Thoracic aorta (tissue), 2 donors: Measurements from ENCODE around the gene TEDC1. TPM values are rescaled to one million over a fixed set of nuclear protein-coding genes. Genes with fewer than 3 reads are reported as not detected.

Experiments used
- ATAC-seq: fragments of 150-250 bp; one replicate; pipeline ENCODE4 v1.8.0; 2017; ENCODE audit warnings: low read depth; ENCODE audit not compliant: insufficient number of reproducible peaks, low FRiP score
- DNase-seq: peaks from one replicate; pipeline ENCODE4 v3.0.0-alpha.2; 2020; ENCODE audit warnings: low spot score
- H3K27ac ChIP-seq, 2 donors: fragments of 200-600 bp; sonication (generic); 1 replicate in 1 of 2; 2 replicates in 1 of 2; pipeline ENCODE4 v1.5.1; 2016; ENCODE audit warnings: mild to moderate bottlenecking in 2 of 2, moderate library complexity in 2 of 2
- H3K27me3 ChIP-seq: fragments of 200-600 bp; sonication (generic); replicated peaks from 2 replicates; pipeline ENCODE4 v1.6.0; 2016; ENCODE audit warnings: mild to moderate bottlenecking; ENCODE audit not compliant: insufficient read depth
- H3K36me3 ChIP-seq: fragments of 200-600 bp; sonication (generic); one replicate; pipeline ENCODE4 v1.5.1; 2016
- H3K4me1 ChIP-seq, 2 donors: fragments of 200-600 bp; sonication (generic); 1 replicate in 1 of 2; 2 replicates in 1 of 2; pipeline versions ENCODE4 v1.5.1 to v1.6.0; 2016; ENCODE audit warnings: low read depth in 2 of 2, mild to moderate bottlenecking in 1 of 2; ENCODE audit not compliant: control insufficient read depth in 1 of 2
- H3K4me3 ChIP-seq: fragments of 200-600 bp; sonication (generic); 2 replicates; pipeline ENCODE4 v1.5.1; 2016; ENCODE audit warnings: mild to moderate bottlenecking
- H3K9me3 ChIP-seq: fragments of 200-600 bp; sonication (generic); 2 replicates; pipeline ENCODE4 v1.5.1; 2016
- total RNA-seq, 2 donors: library from RNA; depleted of rRNA; stranded (reverse); fragments of >200 nt; gene quantifications; one replicate each; pipeline versions ENCODE4 v1.1.0 to v1.2.3, GENCODE V29; 2016
- TF ChIP-seq, protein P1 (sequence below): fragments of 200-600 bp; sonication (generic); IDR thresholded peaks from one replicate; pipeline ENCODE4 v1.5.1; 2019; ENCODE audit warnings: antibody characterized with exemption

The TEDC1 gene
- total RNA-seq, 2 donors from 2014 or later = 7.8 to 42.1 TPM

DNA sequence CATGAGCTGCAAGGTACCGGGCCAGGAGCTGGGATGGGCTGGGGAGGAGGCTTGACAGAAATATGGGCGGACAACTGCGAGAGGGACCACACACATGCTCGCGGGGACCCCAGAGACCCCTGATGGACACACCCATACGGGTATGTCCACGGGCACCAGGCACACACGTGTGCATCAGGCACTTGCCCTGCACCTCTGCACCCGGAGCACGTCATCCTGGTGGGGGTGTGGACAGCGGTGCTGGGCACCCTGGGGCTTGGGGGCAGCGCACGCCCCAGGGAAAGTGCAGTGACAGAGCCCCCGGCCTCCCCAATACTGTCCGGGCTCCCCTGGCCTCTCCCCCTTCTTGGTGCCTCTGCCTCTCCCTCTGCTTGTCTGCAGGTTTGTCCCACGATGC lies 6.1 kb upstream of the TEDC1 start:
- Histone ChIP-seq H3K4me1 (peaks cover 42 to 97% of the 10 kb centered on the region in 2 donors), H3K9me3 (no peaks in the 10 kb centered on the region), H3K4me3 (no peak overlapping the region), H3K27ac (peak overlapping the region in 1 of 2 donors; percentile 100), H3K36me3 (no peaks in the 10 kb centered on the region), H3K27me3 (no peaks in the 10 kb centered on the region)
- TF ChIP-seq, protein P1, sequence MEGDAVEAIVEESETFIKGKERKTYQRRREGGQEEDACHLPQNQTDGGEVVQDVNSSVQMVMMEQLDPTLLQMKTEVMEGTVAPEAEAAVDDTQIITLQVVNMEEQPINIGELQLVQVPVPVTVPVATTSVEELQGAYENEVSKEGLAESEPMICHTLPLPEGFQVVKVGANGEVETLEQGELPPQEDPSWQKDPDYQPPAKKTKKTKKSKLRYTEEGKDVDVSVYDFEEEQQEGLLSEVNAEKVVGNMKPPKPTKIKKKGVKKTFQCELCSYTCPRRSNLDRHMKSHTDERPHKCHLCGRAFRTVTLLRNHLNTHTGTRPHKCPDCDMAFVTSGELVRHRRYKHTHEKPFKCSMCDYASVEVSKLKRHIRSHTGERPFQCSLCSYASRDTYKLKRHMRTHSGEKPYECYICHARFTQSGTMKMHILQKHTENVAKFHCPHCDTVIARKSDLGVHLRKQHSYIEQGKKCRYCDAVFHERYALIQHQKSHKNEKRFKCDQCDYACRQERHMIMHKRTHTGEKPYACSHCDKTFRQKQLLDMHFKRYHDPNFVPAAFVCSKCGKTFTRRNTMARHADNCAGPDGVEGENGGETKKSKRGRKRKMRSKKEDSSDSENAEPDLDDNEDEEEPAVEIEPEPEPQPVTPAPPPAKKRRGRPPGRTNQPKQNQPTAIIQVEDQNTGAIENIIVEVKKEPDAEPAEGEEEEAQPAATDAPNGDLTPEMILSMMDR = no peak
- no peak for DNase-seq
- no peak for ATAC-seq

DNA sequence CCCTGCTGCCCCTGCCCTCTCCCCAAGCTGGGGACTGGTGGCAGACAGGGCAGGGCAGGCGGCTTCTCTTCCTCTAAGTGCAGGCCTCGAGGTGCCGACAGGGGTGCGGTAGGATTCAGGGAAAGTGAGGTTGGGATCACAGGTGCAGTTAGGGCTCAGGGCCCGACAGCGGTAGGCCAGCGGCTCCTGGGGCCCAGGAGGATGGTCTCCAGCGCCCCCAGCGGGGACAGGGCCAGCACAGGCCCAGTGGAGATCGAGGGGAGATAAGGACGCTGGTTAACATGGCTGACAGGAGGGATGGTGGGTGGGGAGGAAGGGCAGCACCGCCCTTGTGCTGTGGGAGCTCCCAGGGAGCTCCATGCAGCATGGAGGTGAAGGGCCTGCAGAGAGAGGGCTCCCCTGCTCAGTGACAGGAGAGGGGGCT lies 5.3 kb upstream of the TEDC1 start:
- TF ChIP-seq, protein P1 = no peak
- no peak for ATAC-seq
- DNase-seq = no peak
- H3K27ac ChIP-seq = peak overlapping the region; percentile 74 to 100
- H3K4me1 ChIP-seq = peaks cover 42 to 92% of the 10 kb centered on the region in 2 donors
- no peaks in the 10 kb centered on the region for H3K36me3 ChIP-seq
- no peaks in the 10 kb centered on the region for H3K27me3 ChIP-seq
- no peak overlapping the region for H3K4me3 ChIP-seq
- H3K9me3 ChIP-seq = no peaks in the 10 kb centered on the region

DNA sequence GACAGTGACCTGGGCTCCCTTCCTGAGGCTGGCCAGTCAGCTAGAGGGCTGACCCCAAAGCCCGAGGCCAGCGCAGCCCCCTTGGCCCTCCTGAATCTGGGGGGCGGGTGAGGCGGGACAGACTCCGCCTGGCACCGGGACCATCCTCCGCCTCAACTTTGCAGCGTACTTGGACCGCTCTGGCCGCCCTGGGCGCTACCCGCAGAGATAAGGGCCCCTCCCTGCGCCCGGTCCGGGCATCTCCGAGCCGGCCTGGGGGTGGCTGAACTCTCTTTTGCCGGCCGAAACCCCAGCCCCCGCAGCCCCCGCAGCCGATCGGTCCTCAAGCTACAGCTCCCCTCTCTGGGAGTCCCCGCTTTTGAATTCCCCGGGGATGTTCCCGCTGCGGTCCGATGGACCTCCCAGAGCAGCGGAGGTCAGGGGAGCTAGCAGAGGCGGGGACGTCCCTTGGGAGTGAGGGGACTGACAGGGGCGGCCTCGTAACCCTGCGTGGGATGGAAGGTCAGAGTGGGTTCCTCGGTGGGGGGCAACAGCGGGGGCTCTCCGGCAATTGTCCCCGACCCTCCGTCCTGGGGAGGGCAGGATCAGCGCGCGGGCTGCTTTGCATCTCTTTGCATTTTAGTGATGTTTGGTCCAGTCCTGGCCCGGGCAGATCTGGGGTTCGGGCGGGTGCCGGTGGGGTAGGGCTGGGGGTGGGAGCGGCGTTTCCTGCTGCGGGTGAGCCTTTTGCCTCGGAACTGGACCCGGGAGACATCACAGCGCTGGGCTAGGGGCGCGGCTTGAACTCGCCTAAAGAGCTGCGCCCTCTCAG lies 4.7 kb upstream of the TEDC1 start, which contains the start of gene CRIP1:
Gene CRIP1, plus strand, starts transcription at position 724 of the 811 bp plus-strand sequence. CDS start 374 bp downstream, outside the sequence.
- Histone ChIP-seq H3K36me3 (no peaks in the 10 kb centered on the region), H3K27ac (peak within 1 kb of the TSS; percentile 74 to 100), H3K4me1 (peaks cover 38 to 86% of the 10 kb centered on the region in 2 donors), H3K27me3 (no peaks in the 10 kb centered on the region), H3K9me3 (no peaks in the 10 kb centered on the region), H3K4me3 (peak within 1 kb of the TSS; percentile 82)
- TF ChIP-seq, protein P1 = no peak
- ATAC-seq (no peak), DNase-seq (no peak)

DNA sequence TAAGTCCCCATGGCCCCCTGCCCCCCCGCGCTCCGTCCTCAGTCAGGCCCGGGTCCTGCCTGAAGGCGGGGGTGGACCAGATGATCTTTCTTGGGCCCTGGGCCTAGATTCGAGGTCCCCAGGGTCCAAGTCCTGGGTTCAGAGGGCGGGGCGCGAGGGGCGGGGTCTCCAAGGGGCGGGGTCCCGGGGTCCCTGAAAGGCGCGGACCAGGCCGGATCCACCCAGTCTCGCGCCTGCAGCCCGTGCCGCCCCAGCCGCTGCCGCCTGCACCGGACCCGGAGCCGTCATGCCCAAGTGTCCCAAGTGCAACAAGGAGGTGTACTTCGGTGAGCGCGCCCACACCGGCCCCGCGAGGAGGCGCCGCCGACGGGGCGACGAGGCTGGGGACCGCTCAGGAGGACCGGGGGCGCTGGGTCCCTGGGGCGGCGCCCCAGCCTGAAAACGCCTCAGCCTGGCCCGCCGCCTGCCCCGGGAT lies 4.0 kb upstream of the TEDC1 start:
- Histone ChIP-seq H3K9me3 (no peaks in the 10 kb centered on the region), H3K4me3 (peak overlapping the region; percentile 82), H3K27me3 (no peaks in the 10 kb centered on the region), H3K27ac (peak overlapping the region; percentile 74 to 100), H3K36me3 (no peaks in the 10 kb centered on the region), H3K4me1 (peaks cover 43 to 87% of the 10 kb centered on the region in 2 donors)
- TF ChIP-seq, protein P1 = no peak
- DNase-seq (no peak), ATAC-seq (no peak)

DNA sequence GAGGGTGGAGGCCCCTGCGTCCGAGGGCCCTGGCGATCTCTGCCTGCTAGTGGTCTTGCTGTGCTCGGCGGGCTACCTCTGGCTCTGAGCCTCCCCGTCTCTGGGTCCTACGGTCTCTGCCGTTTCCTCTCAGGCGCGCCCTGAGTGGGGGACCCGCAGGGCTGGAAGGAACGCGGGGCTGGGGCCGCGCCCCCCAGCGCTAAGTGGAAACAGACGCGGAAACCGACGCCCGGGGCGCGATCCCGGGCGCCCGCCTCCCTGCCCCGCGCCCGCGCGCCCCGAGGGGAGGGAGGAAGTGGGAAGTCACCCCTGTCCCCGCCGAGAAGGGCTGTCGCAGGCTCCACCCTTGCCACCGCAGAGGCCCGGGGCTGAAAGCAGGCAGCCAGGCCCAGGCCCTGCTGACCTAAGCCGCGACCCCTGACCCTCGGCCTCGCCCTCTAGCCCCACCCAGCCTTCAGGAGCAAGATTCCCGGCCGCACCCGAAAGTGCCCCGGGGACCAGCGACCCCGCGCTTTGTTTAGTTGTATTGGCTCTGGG lies 3.5 kb upstream of the TEDC1 start:
- Histone ChIP-seq H3K36me3 (no peaks in the 10 kb centered on the region), H3K9me3 (no peaks in the 10 kb centered on the region), H3K4me3 (peak overlapping the region; percentile 82), H3K27ac (peak overlapping the region; percentile 74 to 100), H3K27me3 (no peaks in the 10 kb centered on the region), H3K4me1 (peaks cover 38 to 84% of the 10 kb centered on the region in 2 donors)
- TF ChIP-seq, protein P1 = no peak
- ATAC-seq = no peak
- DNase-seq = no peak
